Measurements from ENCODE around the gene GABRB3.

Gene GABRB3

DNA sequence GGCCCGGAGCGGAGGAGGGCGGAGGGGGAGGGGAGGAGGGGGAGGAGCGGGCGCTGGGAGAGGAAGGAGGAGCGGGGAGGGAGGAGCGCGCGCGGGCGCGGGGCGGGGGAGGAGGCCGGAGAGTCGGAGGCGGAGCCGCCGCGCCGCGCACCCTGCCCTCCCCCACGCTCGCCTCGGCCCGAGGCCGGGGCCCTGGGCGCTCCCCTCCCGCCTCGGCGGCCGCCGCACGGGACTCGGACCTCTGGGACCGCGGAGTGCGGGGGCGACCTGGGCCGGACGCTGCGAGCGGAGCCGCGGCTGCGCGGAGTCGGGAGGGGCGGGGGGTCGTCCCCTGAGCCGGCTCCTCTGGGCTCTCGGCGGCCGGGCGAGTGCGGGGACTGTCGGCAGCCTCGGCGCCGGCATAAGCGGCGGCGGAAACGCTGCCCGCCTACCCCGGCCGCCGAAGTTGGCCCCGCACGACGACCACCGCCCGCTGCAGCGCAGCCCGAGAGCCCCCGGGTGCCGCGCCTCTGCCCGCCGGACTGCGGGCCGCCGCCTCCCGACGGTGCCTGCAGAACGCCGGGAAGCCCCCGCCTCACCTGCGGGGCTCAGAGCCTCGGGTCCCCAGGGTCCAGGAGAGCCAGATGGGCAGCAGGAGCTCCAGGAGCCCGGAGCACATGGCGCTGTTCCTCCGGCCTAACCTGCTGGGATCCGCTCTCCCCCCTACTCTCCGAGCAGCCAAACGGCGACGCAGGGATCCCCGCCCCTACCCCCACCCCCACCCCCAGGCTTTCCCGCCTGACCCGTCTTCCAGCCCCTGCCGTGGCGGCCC, 406 bp upstream of the GABRB3 start:
- H3K79me2 ChIP-seq (ENCODE audit: insufficient read depth, low read length): no peaks in the 10 kb centered on the region
- H3K4me2 ChIP-seq (ENCODE audit: low read depth, low read length, poor library complexity, severe bottlenecking): no peak overlapping the region
- peaks cover 2% of the 10 kb centered on the region; the same call in 1 of the 2 replicates for H3K9me3 ChIP-seq (ENCODE audit: insufficient read depth, low read depth, low read length)
- H4K20me1 ChIP-seq (ENCODE audit: insufficient read depth, low read length, poor library complexity, severe bottlenecking): no peaks in the 10 kb centered on the region
- no peaks in the 10 kb centered on the region for H3K27me3 ChIP-seq (ENCODE audit: insufficient read depth, low read length, poor library complexity, severe bottlenecking)
- H3K9ac ChIP-seq (ENCODE audit: low read depth, low read length, poor library complexity, severe bottlenecking): no peak overlapping the region
- no peaks in the 10 kb centered on the region for H3K4me1 ChIP-seq (ENCODE audit: insufficient read depth, low read length, poor library complexity, severe bottlenecking)
- TF ChIP-seq, protein P1, sequence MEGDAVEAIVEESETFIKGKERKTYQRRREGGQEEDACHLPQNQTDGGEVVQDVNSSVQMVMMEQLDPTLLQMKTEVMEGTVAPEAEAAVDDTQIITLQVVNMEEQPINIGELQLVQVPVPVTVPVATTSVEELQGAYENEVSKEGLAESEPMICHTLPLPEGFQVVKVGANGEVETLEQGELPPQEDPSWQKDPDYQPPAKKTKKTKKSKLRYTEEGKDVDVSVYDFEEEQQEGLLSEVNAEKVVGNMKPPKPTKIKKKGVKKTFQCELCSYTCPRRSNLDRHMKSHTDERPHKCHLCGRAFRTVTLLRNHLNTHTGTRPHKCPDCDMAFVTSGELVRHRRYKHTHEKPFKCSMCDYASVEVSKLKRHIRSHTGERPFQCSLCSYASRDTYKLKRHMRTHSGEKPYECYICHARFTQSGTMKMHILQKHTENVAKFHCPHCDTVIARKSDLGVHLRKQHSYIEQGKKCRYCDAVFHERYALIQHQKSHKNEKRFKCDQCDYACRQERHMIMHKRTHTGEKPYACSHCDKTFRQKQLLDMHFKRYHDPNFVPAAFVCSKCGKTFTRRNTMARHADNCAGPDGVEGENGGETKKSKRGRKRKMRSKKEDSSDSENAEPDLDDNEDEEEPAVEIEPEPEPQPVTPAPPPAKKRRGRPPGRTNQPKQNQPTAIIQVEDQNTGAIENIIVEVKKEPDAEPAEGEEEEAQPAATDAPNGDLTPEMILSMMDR (conservative IDR thresholded peaks at IDR 0.05; ENCODE audit: low read length): no peak
- TF ChIP-seq EZH2phosphoT487 (IDR thresholded peaks at IDR 0.05; ENCODE audit: borderline replicate concordance): no peak
- H3F3A ChIP-seq (ENCODE audit: low read depth): no peaks in the 10 kb centered on the region
- no peaks in the 10 kb centered on the region for H3K36me3 ChIP-seq (ENCODE audit: insufficient read depth, low read length)
- H3K4me3 ChIP-seq (ENCODE audit: low read length, poor library complexity, severe bottlenecking): no peak overlapping the region
- no peak overlapping the region for H2AFZ ChIP-seq (ENCODE audit: low read length)
- H3K9me2 ChIP-seq (replicated peaks; ENCODE audit: low read depth, low read length): no peaks in the 10 kb centered on the region

DNA sequence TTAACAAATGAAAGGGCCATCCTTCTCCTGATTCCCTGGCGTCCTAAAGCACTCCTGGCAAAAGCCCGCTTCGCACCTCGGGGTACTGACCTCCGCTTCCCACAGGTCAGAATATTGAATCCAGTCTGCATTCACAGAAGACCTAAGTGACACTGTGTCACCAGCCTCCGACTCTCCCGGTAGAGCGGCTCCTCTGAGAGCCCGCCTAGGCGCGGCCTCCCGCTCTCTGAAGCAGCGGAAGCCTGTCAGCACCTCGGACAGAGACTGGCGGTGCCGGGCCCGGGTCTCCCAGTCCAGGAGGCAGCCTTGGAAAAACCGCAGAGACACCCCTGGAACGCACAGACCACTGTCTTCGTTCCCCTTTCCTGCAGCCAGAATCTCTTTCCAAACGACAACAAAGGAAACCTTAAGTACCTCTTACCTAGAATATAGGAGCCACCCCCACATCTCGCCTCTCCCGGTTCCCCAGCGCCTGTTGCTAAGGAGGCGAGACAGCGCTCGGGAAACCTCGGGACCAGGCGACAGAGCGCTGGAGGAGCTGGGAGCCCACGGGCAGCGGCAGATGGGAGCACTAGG, 1.2 kb downstream of the GABRB3 start:
- H3K9me3 ChIP-seq (ENCODE audit: insufficient read depth, low read depth, low read length): peaks cover 2% of the 10 kb centered on the region; the same call in 1 of the 2 replicates
- no peaks in the 10 kb centered on the region for H3K36me3 ChIP-seq (ENCODE audit: insufficient read depth, low read length)
- H3K4me2 ChIP-seq (ENCODE audit: low read depth, low read length, poor library complexity, severe bottlenecking): no peak overlapping the region
- no peak for TF ChIP-seq EZH2phosphoT487 (IDR thresholded peaks at IDR 0.05; ENCODE audit: borderline replicate concordance)
- TF ChIP-seq, protein P1 (conservative IDR thresholded peaks at IDR 0.05; ENCODE audit: low read length): no peak
- H3K9ac ChIP-seq (ENCODE audit: low read depth, low read length, poor library complexity, severe bottlenecking): no peak overlapping the region
- no peak overlapping the region for H2AFZ ChIP-seq (ENCODE audit: low read length)
- no peaks in the 10 kb centered on the region for H3K27me3 ChIP-seq (ENCODE audit: insufficient read depth, low read length, poor library complexity, severe bottlenecking)
- H3K9me2 ChIP-seq (replicated peaks; ENCODE audit: low read depth, low read length): no peaks in the 10 kb centered on the region
- H3K79me2 ChIP-seq (ENCODE audit: insufficient read depth, low read length): no peaks in the 10 kb centered on the region
- no peaks in the 10 kb centered on the region for H3K4me1 ChIP-seq (ENCODE audit: insufficient read depth, low read length, poor library complexity, severe bottlenecking)
- H3F3A ChIP-seq (ENCODE audit: low read depth): no peaks in the 10 kb centered on the region
- H3K4me3 ChIP-seq (ENCODE audit: low read length, poor library complexity, severe bottlenecking): no peak overlapping the region
- no peaks in the 10 kb centered on the region for H4K20me1 ChIP-seq (ENCODE audit: insufficient read depth, low read length, poor library complexity, severe bottlenecking)

DNA sequence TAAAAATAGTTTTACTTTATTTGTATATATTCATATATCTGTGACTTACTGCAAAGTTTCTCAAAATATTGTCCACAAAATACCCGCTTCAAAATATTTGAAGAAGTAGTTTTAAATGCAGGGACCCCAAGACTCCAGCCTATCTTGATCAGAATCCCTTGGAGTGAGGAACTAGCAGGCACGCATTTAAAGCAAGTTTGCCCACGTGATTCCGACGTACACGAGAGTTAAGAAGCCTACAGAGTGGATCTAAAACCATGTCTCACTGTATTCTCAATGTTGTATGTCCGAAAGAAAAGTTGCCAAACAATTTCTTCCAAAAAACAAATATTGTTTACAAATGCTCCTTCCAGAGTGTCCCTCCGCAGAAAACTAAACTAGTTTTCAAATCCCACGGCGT, 1.7 kb downstream of the GABRB3 start:
- H3K4me2 ChIP-seq (ENCODE audit: low read depth, low read length, poor library complexity, severe bottlenecking): no peak overlapping the region
- no peaks in the 10 kb centered on the region for H3K4me1 ChIP-seq (ENCODE audit: insufficient read depth, low read length, poor library complexity, severe bottlenecking)
- H2AFZ ChIP-seq (ENCODE audit: low read length): no peak overlapping the region
- H3F3A ChIP-seq (ENCODE audit: low read depth): no peaks in the 10 kb centered on the region
- H4K20me1 ChIP-seq (ENCODE audit: insufficient read depth, low read length, poor library complexity, severe bottlenecking): no peaks in the 10 kb centered on the region
- TF ChIP-seq, protein P1 (conservative IDR thresholded peaks at IDR 0.05; ENCODE audit: low read length): no peak
- TF ChIP-seq EZH2phosphoT487 (IDR thresholded peaks at IDR 0.05; ENCODE audit: borderline replicate concordance): no peak
- H3K9ac ChIP-seq (ENCODE audit: low read depth, low read length, poor library complexity, severe bottlenecking): no peak overlapping the region
- peaks cover 2% of the 10 kb centered on the region; the same call in 1 of the 2 replicates for H3K9me3 ChIP-seq (ENCODE audit: insufficient read depth, low read depth, low read length)
- no peaks in the 10 kb centered on the region for H3K9me2 ChIP-seq (replicated peaks; ENCODE audit: low read depth, low read length)
- no peak overlapping the region for H3K4me3 ChIP-seq (ENCODE audit: low read length, poor library complexity, severe bottlenecking)
- no peaks in the 10 kb centered on the region for H3K27me3 ChIP-seq (ENCODE audit: insufficient read depth, low read length, poor library complexity, severe bottlenecking)
- H3K36me3 ChIP-seq (ENCODE audit: insufficient read depth, low read length): no peaks in the 10 kb centered on the region
- no peaks in the 10 kb centered on the region for H3K79me2 ChIP-seq (ENCODE audit: insufficient read depth, low read length)
